Activated CD4-positive, alpha-beta memory T cell treated with anti-CD3 and anti-CD28 coated beads, Interleukin-2, amount 10 ng/mL, durations not matched to agents 7 days and 5 days (primary cell): Measurements from ENCODE around the gene ACSS3. TPM values are rescaled to one million over a fixed set of nuclear protein-coding genes. Genes with fewer than 3 reads are reported as not detected.
"Not testable (repeated sequence)": the region's sequence is repeated elsewhere in the genome, so short reads cannot be mapped to it uniquely, and the experiment has no call there.

Experiments
- CTCF ChIA-PET: fragments of 350-600 bp; sonication (Branson Sonifier 250); formaldehyde crosslinking; loops from one replicate; lab custom pipeline; 2021; ENCODE audit warnings: antibody characterized with exemption, inconsistent platforms; lab: Charles Lee
- POLR2A ChIA-PET: fragments of 350-600 bp; sonication (Branson Sonifier 250); formaldehyde crosslinking; loops from one replicate; lab custom pipeline; 2021; ENCODE audit warnings: antibody characterized with exemption; lab: Charles Lee
- DNase-seq: peaks from one replicate; pipeline ENCODE4 v3.0.0-alpha.2; 2020
- H3K27ac Mint-ChIP-seq: one replicate; pipeline ENCODE4 v1.8.0; 2021; ENCODE audit warnings: mild to moderate bottlenecking, mixed read lengths
- H3K27me3 Mint-ChIP-seq: one replicate; pipeline ENCODE4 v1.8.0; 2021; ENCODE audit warnings: mixed read lengths
- H3K36me3 Mint-ChIP-seq: one replicate; pipeline ENCODE4 v1.8.0; 2021; ENCODE audit warnings: low read depth, mixed read lengths
- H3K4me1 Mint-ChIP-seq: one replicate; pipeline ENCODE4 v1.8.0; 2021; ENCODE audit warnings: mixed read lengths
- H3K4me3 Mint-ChIP-seq: one replicate; pipeline ENCODE4 v1.8.0; 2021; ENCODE audit warnings: mild to moderate bottlenecking, mixed read lengths
- H3K9me3 Mint-ChIP-seq: one replicate; pipeline ENCODE4 v1.8.0; 2021; ENCODE audit warnings: mixed read lengths
- total RNA-seq, 2 experiments: library from RNA; stranded (reverse); gene quantifications; one replicate each; pipeline ENCODE4 v1.2.3, GENCODE V29; 2021

Gene ACSS3
- total RNA-seq, 2 experiments from 2014 or later, result not detected

- Mint-ChIP-seq H3K36me3 (no peaks in the 10 kb centered on the region), H3K27ac (no peak overlapping the region), H3K9me3 (no peaks in the 10 kb centered on the region), H3K4me3 (no peak overlapping the region), H3K27me3 (no peaks in the 10 kb centered on the region), H3K4me1 (no peaks in the 10 kb centered on the region)
- POLR2A ChIA-PET, result no interaction called here
- no peak for DNase-seq
- CTCF ChIA-PET, result no interaction called here
Measured at GRCh38 chr12:81205416-81205815, 127.5 kb downstream of the ACSS3 start.

- no peaks in the 10 kb centered on the region for H3K36me3 Mint-ChIP-seq
- no peaks in the 10 kb centered on the region for H3K9me3 Mint-ChIP-seq
- DNase-seq, result no peak
- ChIA-PET POLR2A (no interaction called here), CTCF (no interaction called here)
- H3K27me3 Mint-ChIP-seq, result no peaks in the 10 kb centered on the region
- no peak overlapping the region for H3K27ac Mint-ChIP-seq
- H3K4me1 Mint-ChIP-seq, result no peaks in the 10 kb centered on the region
- H3K4me3 Mint-ChIP-seq, result no peak overlapping the region
Measured at GRCh38 chr12:81206429-81206828, 128.6 kb downstream of the ACSS3 start.

GRCh38 chr12:81207173-81207572, 129.3 kb downstream of the ACSS3 start:
- Mint-ChIP-seq H3K27me3 (no peaks in the 10 kb centered on the region), H3K4me3 (no peak overlapping the region), H3K36me3 (no peaks in the 10 kb centered on the region), H3K27ac (no peak overlapping the region), H3K9me3 (no peaks in the 10 kb centered on the region), H3K4me1 (no peaks in the 10 kb centered on the region)
- CTCF ChIA-PET, result no interaction called here
- POLR2A ChIA-PET, result no interaction called here
- DNase-seq, result no peak

- no peak for DNase-seq
- H3K36me3 Mint-ChIP-seq, result no peaks in the 10 kb centered on the region
- H3K4me3 Mint-ChIP-seq, result no peak overlapping the region
- H3K27me3 Mint-ChIP-seq, result no peaks in the 10 kb centered on the region
- ChIA-PET POLR2A (no interaction called here), CTCF (no interaction called here)
- no peaks in the 10 kb centered on the region for H3K4me1 Mint-ChIP-seq
- H3K9me3 Mint-ChIP-seq, result no peaks in the 10 kb centered on the region
- no peak overlapping the region for H3K27ac Mint-ChIP-seq
Measured at GRCh38 chr12:81207664-81208063, 129.8 kb downstream of the ACSS3 start.

GRCh38 chr12:81208187-81208911, 130.5 kb downstream of the ACSS3 start:
- Mint-ChIP-seq H3K9me3 (no peaks in the 10 kb centered on the region), H3K4me1 (no peaks in the 10 kb centered on the region), H3K27me3 (no peaks in the 10 kb centered on the region), H3K36me3 (no peaks in the 10 kb centered on the region), H3K4me3 (no peak overlapping the region), H3K27ac (no peak overlapping the region)
- no peak for DNase-seq
- ChIA-PET POLR2A (no interaction called here), CTCF (no interaction called here)

- H3K4me3 Mint-ChIP-seq, result no peak overlapping the region
- H3K9me3 Mint-ChIP-seq, result no peaks in the 10 kb centered on the region
- no peaks in the 10 kb centered on the region for H3K4me1 Mint-ChIP-seq
- ChIA-PET CTCF (no interaction called here), POLR2A (no interaction called here)
- no peak for DNase-seq
- H3K27me3 Mint-ChIP-seq, result no peaks in the 10 kb centered on the region
- no peak overlapping the region for H3K27ac Mint-ChIP-seq
- H3K36me3 Mint-ChIP-seq, result no peaks in the 10 kb centered on the region
Measured at GRCh38 chr12:81209012-81209411, 131.1 kb downstream of the ACSS3 start.

- H3K4me1 Mint-ChIP-seq, DNase-seq, H3K36me3 Mint-ChIP-seq, H3K9me3 Mint-ChIP-seq, H3K4me3 Mint-ChIP-seq, CTCF ChIA-PET, H3K27me3 Mint-ChIP-seq, POLR2A ChIA-PET, H3K27ac Mint-ChIP-seq: not testable (repeated sequence)
Measured at GRCh38 chr12:81209772-81210225, 131.9 kb downstream of the ACSS3 start.

- POLR2A ChIA-PET, result no interaction called here
- CTCF ChIA-PET, result no interaction called here
- Mint-ChIP-seq H3K27ac (no peak overlapping the region), H3K4me3 (no peak overlapping the region), H3K27me3 (no peaks in the 10 kb centered on the region), H3K36me3 (no peaks in the 10 kb centered on the region), H3K4me1 (no peaks in the 10 kb centered on the region), H3K9me3 (peaks cover 2% of the 10 kb centered on the region)
- DNase-seq, result no peak
Measured at GRCh38 chr12:81211306-81211705, 133.4 kb downstream of the ACSS3 start.

GRCh38 chr12:81212996-81213696, 135.3 kb downstream of the ACSS3 start:
- ChIA-PET CTCF (no interaction called here), POLR2A (no interaction called here)
- Mint-ChIP-seq H3K36me3 (no peaks in the 10 kb centered on the region), H3K27ac (no peak overlapping the region), H3K9me3 (peaks cover 2% of the 10 kb centered on the region), H3K27me3 (no peaks in the 10 kb centered on the region), H3K4me1 (no peaks in the 10 kb centered on the region), H3K4me3 (no peak overlapping the region)
- DNase-seq, result no peak

- POLR2A ChIA-PET, result no interaction called here
- Mint-ChIP-seq H3K27me3 (no peaks in the 10 kb centered on the region), H3K4me3 (no peak overlapping the region), H3K9me3 (peaks cover 2% of the 10 kb centered on the region), H3K36me3 (no peaks in the 10 kb centered on the region), H3K4me1 (no peaks in the 10 kb centered on the region), H3K27ac (no peak overlapping the region)
- CTCF ChIA-PET, result no interaction called here
- DNase-seq, result no peak
Measured at GRCh38 chr12:81216739-81217138, 138.9 kb downstream of the ACSS3 start.

- no peak overlapping the region for H3K4me3 Mint-ChIP-seq
- POLR2A ChIA-PET, result no interaction called here
- no peak overlapping the region for H3K27ac Mint-ChIP-seq
- DNase-seq, result no peak
- H3K27me3 Mint-ChIP-seq, result no peaks in the 10 kb centered on the region
- H3K9me3 Mint-ChIP-seq, result no peaks in the 10 kb centered on the region
- no peaks in the 10 kb centered on the region for H3K36me3 Mint-ChIP-seq
- CTCF ChIA-PET, result no interaction called here
- H3K4me1 Mint-ChIP-seq, result no peaks in the 10 kb centered on the region
Measured at GRCh38 chr12:81221681-81222080, 143.8 kb downstream of the ACSS3 start.

- POLR2A ChIA-PET, result no interaction called here
Measured at GRCh38 chr12:81222846-81223592, 145.1 kb downstream of the ACSS3 start.

GRCh38 chr12:81224626-81225025, 146.7 kb downstream of the ACSS3 start:
- Mint-ChIP-seq H3K4me3 (no peak overlapping the region), H3K27ac (no peak overlapping the region), H3K36me3 (no peaks in the 10 kb centered on the region), H3K9me3 (no peaks in the 10 kb centered on the region), H3K27me3 (no peaks in the 10 kb centered on the region), H3K4me1 (no peaks in the 10 kb centered on the region)
- ChIA-PET POLR2A (no interaction called here), CTCF (no interaction called here)
- no peak for DNase-seq

More at GRCh38 chr12:81222846-81223592, 145.1 kb downstream of the ACSS3 start:
- Mint-ChIP-seq H3K36me3 (no peaks in the 10 kb centered on the region), H3K27ac (no peak overlapping the region), H3K27me3 (no peaks in the 10 kb centered on the region), H3K9me3 (no peaks in the 10 kb centered on the region), H3K4me1 (no peaks in the 10 kb centered on the region), H3K4me3 (no peak overlapping the region)
- DNase-seq, result no peak
- CTCF ChIA-PET, result no interaction called here
